ENCODE measurements around the gene POLE. TPM values are rescaled to one million over a fixed set of nuclear protein-coding genes. Genes with fewer than 3 reads are reported as not detected.

POLE gene
- total and polyA plus RNA-seq, 9 of the 15 experiments (the other 6 are each of a cell fraction or from before 2014, with no cell fraction given), result 2.4 to 154 (median 49.6) TPM

DNA sequence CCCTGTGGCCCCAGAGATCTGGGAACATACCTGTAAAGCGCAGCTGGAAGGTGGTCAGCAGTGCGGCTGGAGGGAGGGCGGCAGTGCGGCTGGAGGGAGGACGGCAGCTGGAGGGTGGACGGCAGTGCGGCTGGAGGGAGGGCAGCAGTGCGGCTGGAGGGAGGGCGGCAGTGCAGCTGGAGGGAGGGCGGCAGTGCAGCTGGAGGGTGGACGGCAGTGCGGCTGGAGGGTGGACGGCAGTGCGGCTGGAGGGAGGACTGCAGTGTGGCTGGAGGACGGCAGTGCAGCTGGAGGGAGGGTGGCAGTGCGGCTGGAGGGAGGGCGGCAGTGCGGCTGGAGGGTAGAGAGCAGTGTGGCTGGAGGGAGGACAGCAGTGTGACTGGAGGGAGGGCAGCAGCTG, 100.2 kb downstream of the POLE start (continued):
- TF ChIP-seq, protein P1, sequence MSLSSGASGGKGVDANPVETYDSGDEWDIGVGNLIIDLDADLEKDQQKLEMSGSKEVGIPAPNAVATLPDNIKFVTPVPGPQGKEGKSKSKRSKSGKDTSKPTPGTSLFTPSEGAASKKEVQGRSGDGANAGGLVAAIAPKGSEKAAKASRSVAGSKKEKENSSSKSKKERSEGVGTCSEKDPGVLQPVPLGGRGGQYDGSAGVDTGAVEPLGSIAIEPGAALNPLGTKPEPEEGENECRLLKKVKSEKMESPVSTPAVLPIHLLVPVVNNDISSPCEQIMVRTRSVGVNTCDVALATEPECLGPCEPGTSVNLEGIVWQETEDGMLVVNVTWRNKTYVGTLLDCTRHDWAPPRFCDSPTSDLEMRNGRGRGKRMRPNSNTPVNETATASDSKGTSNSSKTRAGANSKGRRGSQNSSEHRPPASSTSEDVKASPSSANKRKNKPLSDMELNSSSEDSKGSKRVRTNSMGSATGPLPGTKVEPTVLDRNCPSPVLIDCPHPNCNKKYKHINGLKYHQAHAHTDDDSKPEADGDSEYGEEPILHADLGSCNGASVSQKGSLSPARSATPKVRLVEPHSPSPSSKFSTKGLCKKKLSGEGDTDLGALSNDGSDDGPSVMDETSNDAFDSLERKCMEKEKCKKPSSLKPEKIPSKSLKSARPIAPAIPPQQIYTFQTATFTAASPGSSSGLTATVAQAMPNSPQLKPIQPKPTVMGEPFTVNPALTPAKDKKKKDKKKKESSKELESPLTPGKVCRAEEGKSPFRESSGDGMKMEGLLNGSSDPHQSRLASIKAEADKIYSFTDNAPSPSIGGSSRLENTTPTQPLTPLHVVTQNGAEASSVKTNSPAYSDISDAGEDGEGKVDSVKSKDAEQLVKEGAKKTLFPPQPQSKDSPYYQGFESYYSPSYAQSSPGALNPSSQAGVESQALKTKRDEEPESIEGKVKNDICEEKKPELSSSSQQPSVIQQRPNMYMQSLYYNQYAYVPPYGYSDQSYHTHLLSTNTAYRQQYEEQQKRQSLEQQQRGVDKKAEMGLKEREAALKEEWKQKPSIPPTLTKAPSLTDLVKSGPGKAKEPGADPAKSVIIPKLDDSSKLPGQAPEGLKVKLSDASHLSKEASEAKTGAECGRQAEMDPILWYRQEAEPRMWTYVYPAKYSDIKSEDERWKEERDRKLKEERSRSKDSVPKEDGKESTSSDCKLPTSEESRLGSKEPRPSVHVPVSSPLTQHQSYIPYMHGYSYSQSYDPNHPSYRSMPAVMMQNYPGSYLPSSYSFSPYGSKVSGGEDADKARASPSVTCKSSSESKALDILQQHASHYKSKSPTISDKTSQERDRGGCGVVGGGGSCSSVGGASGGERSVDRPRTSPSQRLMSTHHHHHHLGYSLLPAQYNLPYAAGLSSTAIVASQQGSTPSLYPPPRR (CRISPR knock-in tag; IDR thresholded peaks at IDR 0.05; ENCODE audit: borderline replicate concordance), result no peak

DNA sequence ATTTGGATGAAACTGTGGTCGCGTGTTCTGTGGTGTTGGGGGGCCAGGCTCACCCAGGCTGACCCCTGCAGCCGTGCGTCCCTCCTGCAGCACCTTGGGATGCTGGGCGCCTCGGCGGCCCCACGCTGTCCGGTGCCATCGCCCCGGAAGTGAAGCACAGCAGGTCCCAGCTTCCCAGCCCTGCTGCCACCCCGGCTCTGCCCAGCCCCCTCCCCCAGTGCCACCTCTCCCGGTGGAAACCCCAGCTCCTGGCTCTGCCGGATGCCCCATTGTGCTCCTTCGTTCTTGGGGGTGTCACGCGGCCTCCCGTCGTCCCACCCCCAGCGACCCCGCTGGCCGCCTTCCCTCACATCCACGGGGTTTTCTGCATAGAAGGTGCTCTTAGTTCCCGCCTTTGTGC, 102.0 kb downstream of the POLE start:
- Histone ChIP-seq H4K20me1 (replicated peaks; ENCODE audit: control insufficient read depth, insufficient read depth, low read length) (0 out of 2 replicates have a peak, but pooled peaks cover 4% of the 10 kb centered on the region), H3K27me3 (ENCODE audit: control insufficient read depth in 2 of 2, insufficient read depth in 2 of 2, low read length in 2 of 2) (peaks cover 11 to 18% of the 10 kb centered on the region in 2 experiments; a peak in 3 of 5 replicates), H3K79me2 (ENCODE audit: control insufficient read depth, insufficient read depth, low read length) (no peaks in the 10 kb centered on the region), H2AFZ (ENCODE audit: low read depth, low read length) (no peak overlapping the region), H3K4me2 (ENCODE audit: insufficient read depth, low read length) (no peak overlapping the region), H3K36me3 (ENCODE audit: control insufficient read depth, insufficient read depth, low read length) (peaks cover 22% of the 10 kb centered on the region; the same call in 1 of the 3 replicates), H3K9me3 (replicated peaks; ENCODE audit: control insufficient read depth, insufficient read depth, low read depth, low read length) (no peaks in the 10 kb centered on the region; the same call in 1 of the 2 replicates), H3K27ac (ENCODE audit: extremely low read depth, low read depth, low read length) (no peak overlapping the region), H3K4me3 (no peak overlapping the region), H3K4me1 (replicated peaks in 1 of 2; ENCODE audit: control insufficient read depth in 2 of 2, insufficient read depth in 2 of 2, low read length in 2 of 2) (peaks cover 0 to 19% of the 10 kb centered on the region in 2 experiments; a peak in 2 of 5 replicates), H3K9me1 (ENCODE audit: control insufficient read depth, insufficient read depth, low read length) (no peaks in the 10 kb centered on the region), H3K9ac (ENCODE audit: insufficient read depth in 1 of 2, low read depth in 2 of 2, low read length in 2 of 2) (no peak overlapping the region)
- ATAC-seq, result no peak
- DNase-seq (ENCODE audit: extremely low read depth in 1 of 4, low spot score in 3 of 4), result no peak
- BruUV-seq (replicated peaks), result no TSS peak
- POLR2A ChIA-PET, result no interaction called here
- WGBS (ENCODE audit: insufficient coverage, low coverage, missing lambda C conversion rate), result 67% methylated on average over 18 of the region's 24 CpGs
- CTCF ChIA-PET (ENCODE audit: low intra/inter-chr PET ratio), result no interaction called here
- intact Hi-C loops (cut with micrococcal nuclease) (no loop called here), in situ Hi-C loops (cut with MboI) (no loop called here)
- FAIRE-seq, result no peak
- TF ChIP-seq NR1H2 (CRISPR knock-in tag; IDR thresholded peaks at IDR 0.05) (no peak), KAT8 (IDR thresholded peaks at IDR 0.05; ENCODE audit: low read depth) (no peak), CBX3 (IDR thresholded peaks at IDR 0.05; ENCODE audit: borderline replicate concordance in 1 of 2, low read length in 2 of 2) (no peak)
- TF ChIP-seq, protein P2, sequence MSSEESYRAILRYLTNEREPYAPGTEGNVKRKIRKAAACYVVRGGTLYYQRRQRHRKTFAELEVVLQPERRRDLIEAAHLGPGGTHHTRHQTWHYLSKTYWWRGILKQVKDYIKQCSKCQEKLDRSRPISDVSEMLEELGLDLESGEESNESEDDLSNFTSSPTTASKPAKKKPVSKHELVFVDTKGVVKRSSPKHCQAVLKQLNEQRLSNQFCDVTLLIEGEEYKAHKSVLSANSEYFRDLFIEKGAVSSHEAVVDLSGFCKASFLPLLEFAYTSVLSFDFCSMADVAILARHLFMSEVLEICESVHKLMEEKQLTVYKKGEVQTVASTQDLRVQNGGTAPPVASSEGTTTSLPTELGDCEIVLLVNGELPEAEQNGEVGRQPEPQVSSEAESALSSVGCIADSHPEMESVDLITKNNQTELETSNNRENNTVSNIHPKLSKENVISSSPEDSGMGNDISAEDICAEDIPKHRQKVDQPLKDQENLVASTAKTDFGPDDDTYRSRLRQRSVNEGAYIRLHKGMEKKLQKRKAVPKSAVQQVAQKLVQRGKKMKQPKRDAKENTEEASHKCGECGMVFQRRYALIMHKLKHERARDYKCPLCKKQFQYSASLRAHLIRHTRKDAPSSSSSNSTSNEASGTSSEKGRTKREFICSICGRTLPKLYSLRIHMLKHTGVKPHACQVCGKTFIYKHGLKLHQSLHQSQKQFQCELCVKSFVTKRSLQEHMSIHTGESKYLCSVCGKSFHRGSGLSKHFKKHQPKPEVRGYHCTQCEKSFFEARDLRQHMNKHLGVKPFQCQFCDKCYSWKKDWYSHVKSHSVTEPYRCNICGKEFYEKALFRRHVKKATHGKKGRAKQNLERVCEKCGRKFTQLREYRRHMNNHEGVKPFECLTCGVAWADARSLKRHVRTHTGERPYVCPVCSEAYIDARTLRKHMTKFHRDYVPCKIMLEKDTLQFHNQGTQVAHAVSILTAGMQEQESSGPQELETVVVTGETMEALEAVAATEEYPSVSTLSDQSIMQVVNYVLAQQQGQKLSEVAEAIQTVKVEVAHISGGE (CRISPR knock-in tag; IDR thresholded peaks at IDR 0.05), result no peak
